Astrocyte (in vitro differentiated cells and primary cell): ENCODE data around the gene CEACAM6. TPM values are rescaled to one million over a fixed set of nuclear protein-coding genes. Genes with fewer than 3 reads are reported as not detected.

ENCODE experiments used
- DNase-seq: peaks from one replicate; pipeline ENCODE4 v3.0.0-alpha.2; 2010; ENCODE audit warnings: low read depth
- FAIRE-seq: peaks from 2 replicates; lab custom pipeline; 2011; peaks lifted over from hg19 to GRCh38; lab: Jason Lieb, UNC
- H2AFZ ChIP-seq: 2 replicates; pipeline ENCODE4 v1.6.0; 2012; ENCODE audit warnings: low read depth, low read length, inconsistent platforms
- H3K27ac ChIP-seq: 2 replicates; pipeline ENCODE4 v1.5.1; 2011; ENCODE audit warnings: low read depth, low read length, inconsistent platforms
- H3K27me3 ChIP-seq: 2 replicates; pipeline ENCODE4 v1.6.0; 2011; ENCODE audit warnings: low read length, inconsistent platforms; ENCODE audit not compliant: insufficient read depth
- H3K36me3 ChIP-seq: 2 replicates; pipeline ENCODE4 v1.5.1; 2011; ENCODE audit warnings: low read length, inconsistent platforms; ENCODE audit not compliant: insufficient read depth
- H3K4me1 ChIP-seq: 2 replicates; pipeline ENCODE4 v1.5.1; 2011; ENCODE audit warnings: low read length, inconsistent platforms; ENCODE audit not compliant: insufficient read depth
- H3K4me2 ChIP-seq: 2 replicates; pipeline ENCODE4 v1.6.0; 2012; ENCODE audit warnings: low read length, inconsistent platforms
- H3K4me3 ChIP-seq: 2 replicates; pipeline ENCODE4 v1.5.1; 2011; ENCODE audit warnings: low read depth, mild to moderate bottlenecking, low read length, inconsistent platforms; ENCODE audit not compliant: insufficient read depth
- H3K79me2 ChIP-seq: 2 replicates; pipeline ENCODE4 v1.6.0; 2012; ENCODE audit warnings: mild to moderate bottlenecking, low read length, inconsistent platforms; ENCODE audit not compliant: insufficient read depth
- H3K9ac ChIP-seq: 2 replicates; pipeline ENCODE4 v1.6.0; 2012; ENCODE audit warnings: mild to moderate bottlenecking, low read length, inconsistent platforms
- H3K9me3 ChIP-seq: 2 replicates; pipeline ENCODE4 v1.5.1; 2012; ENCODE audit warnings: low read depth, mild to moderate bottlenecking, low read length, inconsistent platforms; ENCODE audit not compliant: insufficient read depth
- H4K20me1 ChIP-seq: 2 replicates; pipeline ENCODE4 v1.6.0; 2012; ENCODE audit warnings: low read length, inconsistent platforms; ENCODE audit not compliant: insufficient read depth
- H3K27ac Mint-ChIP-seq: one replicate; pipeline ENCODE4 v1.8.0; 2021; ENCODE audit warnings: mild to moderate bottlenecking, mixed read lengths; ENCODE audit not compliant: unreplicated experiment
- H3K27me3 Mint-ChIP-seq: one replicate; pipeline ENCODE4 v1.8.0; 2021; ENCODE audit warnings: low read depth, mixed read lengths; ENCODE audit not compliant: unreplicated experiment
- H3K36me3 Mint-ChIP-seq: one replicate; pipeline ENCODE4 v1.8.0; 2021; ENCODE audit warnings: low read depth, mixed read lengths; ENCODE audit not compliant: unreplicated experiment
- H3K4me1 Mint-ChIP-seq: one replicate; pipeline ENCODE4 v1.8.0; 2021; ENCODE audit warnings: low read depth, mixed read lengths; ENCODE audit not compliant: unreplicated experiment
- H3K4me3 Mint-ChIP-seq: one replicate; pipeline ENCODE4 v1.8.0; 2021; ENCODE audit warnings: mild to moderate bottlenecking, moderate library complexity, mixed read lengths; ENCODE audit not compliant: unreplicated experiment
- H3K9me3 Mint-ChIP-seq: one replicate; pipeline ENCODE4 v1.8.0; 2021; ENCODE audit warnings: mild to moderate bottlenecking, mixed read lengths; ENCODE audit not compliant: unreplicated experiment
- EZH2 ChIP-seq: IDR thresholded peaks from 2 replicates; pipeline ENCODE4 v1.6.1; 2012; ENCODE audit warnings: mild to moderate bottlenecking, low read length, inconsistent platforms; ENCODE audit not compliant: insufficient read depth
- total RNA-seq: library from RNA; stranded (reverse); gene quantifications from 2 replicates; pipeline ENCODE4 v1.2.1, GENCODE V29; 2021
- TF ChIP-seq, protein P1 (sequence below): IDR thresholded peaks from 2 replicates; pipeline ENCODE4 v1.5.1; 2011; ENCODE audit warnings: low read depth, mild to moderate bottlenecking, inconsistent platforms, low read length, moderate library complexity; ENCODE audit not compliant: insufficient read depth

CEACAM6 gene
- total RNA-seq, 1 donor from 2014 or later, result not detected

- no peaks in the 10 kb centered on the region for H4K20me1 ChIP-seq
- Mint-ChIP-seq H3K27ac (no peak overlapping the region), H3K4me3 (no peak overlapping the region), H3K27me3 (peaks cover 51% of the 10 kb centered on the region), H3K36me3 (no peaks in the 10 kb centered on the region), H3K9me3 (peaks cover 2% of the 10 kb centered on the region), H3K4me1 (no peaks in the 10 kb centered on the region)
- DNase-seq (no peak), FAIRE-seq (no peak)
- H3K4me2 ChIP-seq, result no peak overlapping the region
- H3K79me2 ChIP-seq, result no peaks in the 10 kb centered on the region
- no peaks in the 10 kb centered on the region for H3K4me1 ChIP-seq
- no peaks in the 10 kb centered on the region for H3K36me3 ChIP-seq
- no peak overlapping the region for H3K4me3 ChIP-seq
- no peak overlapping the region for H3K9ac ChIP-seq
- H3K9me3 ChIP-seq, result no peaks in the 10 kb centered on the region
- no peak overlapping the region for H3K27ac ChIP-seq
- H3K27me3 ChIP-seq, result no peaks in the 10 kb centered on the region
- no peak for TF ChIP-seq EZH2
- TF ChIP-seq, protein P1, sequence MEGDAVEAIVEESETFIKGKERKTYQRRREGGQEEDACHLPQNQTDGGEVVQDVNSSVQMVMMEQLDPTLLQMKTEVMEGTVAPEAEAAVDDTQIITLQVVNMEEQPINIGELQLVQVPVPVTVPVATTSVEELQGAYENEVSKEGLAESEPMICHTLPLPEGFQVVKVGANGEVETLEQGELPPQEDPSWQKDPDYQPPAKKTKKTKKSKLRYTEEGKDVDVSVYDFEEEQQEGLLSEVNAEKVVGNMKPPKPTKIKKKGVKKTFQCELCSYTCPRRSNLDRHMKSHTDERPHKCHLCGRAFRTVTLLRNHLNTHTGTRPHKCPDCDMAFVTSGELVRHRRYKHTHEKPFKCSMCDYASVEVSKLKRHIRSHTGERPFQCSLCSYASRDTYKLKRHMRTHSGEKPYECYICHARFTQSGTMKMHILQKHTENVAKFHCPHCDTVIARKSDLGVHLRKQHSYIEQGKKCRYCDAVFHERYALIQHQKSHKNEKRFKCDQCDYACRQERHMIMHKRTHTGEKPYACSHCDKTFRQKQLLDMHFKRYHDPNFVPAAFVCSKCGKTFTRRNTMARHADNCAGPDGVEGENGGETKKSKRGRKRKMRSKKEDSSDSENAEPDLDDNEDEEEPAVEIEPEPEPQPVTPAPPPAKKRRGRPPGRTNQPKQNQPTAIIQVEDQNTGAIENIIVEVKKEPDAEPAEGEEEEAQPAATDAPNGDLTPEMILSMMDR, result no peak
- H2AFZ ChIP-seq, result no peak overlapping the region
Observed at GRCh38 chr19:41720103-41720502, 35.2 kb upstream of the CEACAM6 start.

DNA sequence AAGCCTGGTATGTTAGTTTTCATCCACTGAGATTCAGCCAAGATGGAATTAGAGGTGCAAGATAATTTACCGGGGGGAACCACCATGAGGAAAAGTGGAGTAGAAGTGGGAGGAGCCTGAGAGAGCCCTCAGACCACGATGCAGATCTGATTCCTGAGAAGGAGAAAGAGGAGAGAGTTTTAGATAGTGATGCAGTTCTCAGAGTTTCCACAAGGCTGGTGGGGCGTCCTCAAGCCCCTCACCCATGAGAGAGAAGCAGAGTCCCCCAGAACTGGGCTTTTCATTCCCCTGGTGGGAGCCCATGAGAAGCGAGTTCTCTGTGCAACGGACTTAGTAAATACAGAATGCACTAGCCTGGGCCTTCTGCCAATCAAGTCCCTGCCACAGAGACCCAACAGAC is 28.8 kb upstream of the CEACAM6 start:
- Histone ChIP-seq H3K79me2 (no peaks in the 10 kb centered on the region), H3K4me2 (no peak overlapping the region), H2AFZ (no peak overlapping the region), H3K9me3 (no peaks in the 10 kb centered on the region), H3K9ac (no peak overlapping the region), H3K4me3 (no peak overlapping the region), H3K27me3 (no peaks in the 10 kb centered on the region), H4K20me1 (no peaks in the 10 kb centered on the region), H3K27ac (no peak overlapping the region), H3K4me1 (no peaks in the 10 kb centered on the region), H3K36me3 (no peaks in the 10 kb centered on the region)
- no peaks in the 10 kb centered on the region for H3K4me1 Mint-ChIP-seq
- no peak for TF ChIP-seq EZH2
- TF ChIP-seq, protein P1, result no peak
- no peaks in the 10 kb centered on the region for H3K9me3 Mint-ChIP-seq
- H3K4me3 Mint-ChIP-seq, result no peak overlapping the region
- H3K36me3 Mint-ChIP-seq, result no peaks in the 10 kb centered on the region
- DNase-seq (no peak), FAIRE-seq (no peak)
- no peak overlapping the region for H3K27ac Mint-ChIP-seq
- H3K27me3 Mint-ChIP-seq, result peaks cover 31% of the 10 kb centered on the region

DNA sequence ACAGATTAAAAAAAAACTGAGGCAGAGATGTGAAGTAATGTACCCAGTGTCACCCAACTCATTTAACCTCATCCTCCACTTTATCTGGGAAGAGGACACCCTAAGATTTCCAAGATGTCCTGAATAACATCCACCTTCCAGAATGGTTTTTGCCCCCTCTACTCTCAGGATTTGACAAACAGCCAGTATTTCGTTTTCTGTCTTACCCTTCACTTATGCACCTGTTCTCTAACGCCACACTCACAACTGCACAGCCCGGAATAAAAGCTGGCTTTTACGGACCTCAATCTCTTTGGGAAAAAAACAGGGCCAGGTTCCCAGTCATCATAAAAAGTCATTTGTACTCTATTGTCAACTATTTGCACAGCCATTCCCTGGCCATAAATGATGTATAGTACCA is 21.2 kb upstream of the CEACAM6 start:
- Mint-ChIP-seq H3K36me3 (no peaks in the 10 kb centered on the region), H3K9me3 (no peaks in the 10 kb centered on the region), H3K4me3 (no peak overlapping the region), H3K27ac (no peak overlapping the region), H3K27me3 (peaks cover 36% of the 10 kb centered on the region), H3K4me1 (no peaks in the 10 kb centered on the region)
- TF ChIP-seq EZH2, result no peak
- TF ChIP-seq, protein P1, result no peak
- DNase-seq, result no peak
- Histone ChIP-seq H2AFZ (no peak overlapping the region), H3K4me3 (no peak overlapping the region), H3K36me3 (no peaks in the 10 kb centered on the region), H4K20me1 (no peaks in the 10 kb centered on the region), H3K4me2 (no peak overlapping the region), H3K79me2 (no peaks in the 10 kb centered on the region), H3K27ac (no peak overlapping the region), H3K27me3 (no peaks in the 10 kb centered on the region), H3K9ac (no peak overlapping the region), H3K4me1 (no peaks in the 10 kb centered on the region), H3K9me3 (no peaks in the 10 kb centered on the region)
- FAIRE-seq, result no peak
